ENCODE measurements around the gene SPATA1.

Gene SPATA1

DNA sequence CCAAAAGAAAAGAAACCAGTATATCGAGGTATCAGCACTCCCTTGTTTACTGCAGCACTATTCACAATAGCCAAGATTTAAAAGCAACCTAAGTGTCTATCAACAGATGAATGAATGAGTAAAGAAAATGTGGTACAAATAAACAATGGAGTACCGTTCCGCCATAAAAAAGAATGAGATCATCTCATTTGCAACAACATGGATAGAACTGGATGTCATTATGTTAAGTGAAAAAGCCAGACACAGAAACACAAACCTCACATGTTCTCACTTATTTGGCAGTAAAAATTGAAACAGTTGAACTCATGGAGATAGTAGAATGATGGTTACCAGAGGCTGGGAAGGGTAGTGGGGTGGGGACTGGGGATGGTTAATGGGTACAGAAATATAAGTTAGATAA is 4.5 kb downstream of the SPATA1 start:
- Mint-ChIP-seq H3K4me1 (peaks cover 9% of the 10 kb centered on the region), H3K9me3 (peaks cover 38% of the 10 kb centered on the region), H3K27ac (no peak overlapping the region), H3K36me3 (ENCODE audit: low read depth) (peaks cover 31% of the 10 kb centered on the region), H3K27me3 (ENCODE audit: low read depth, poor library complexity) (no peaks in the 10 kb centered on the region), H3K4me3 (no peak overlapping the region)
- TF ChIP-seq, protein P1, sequence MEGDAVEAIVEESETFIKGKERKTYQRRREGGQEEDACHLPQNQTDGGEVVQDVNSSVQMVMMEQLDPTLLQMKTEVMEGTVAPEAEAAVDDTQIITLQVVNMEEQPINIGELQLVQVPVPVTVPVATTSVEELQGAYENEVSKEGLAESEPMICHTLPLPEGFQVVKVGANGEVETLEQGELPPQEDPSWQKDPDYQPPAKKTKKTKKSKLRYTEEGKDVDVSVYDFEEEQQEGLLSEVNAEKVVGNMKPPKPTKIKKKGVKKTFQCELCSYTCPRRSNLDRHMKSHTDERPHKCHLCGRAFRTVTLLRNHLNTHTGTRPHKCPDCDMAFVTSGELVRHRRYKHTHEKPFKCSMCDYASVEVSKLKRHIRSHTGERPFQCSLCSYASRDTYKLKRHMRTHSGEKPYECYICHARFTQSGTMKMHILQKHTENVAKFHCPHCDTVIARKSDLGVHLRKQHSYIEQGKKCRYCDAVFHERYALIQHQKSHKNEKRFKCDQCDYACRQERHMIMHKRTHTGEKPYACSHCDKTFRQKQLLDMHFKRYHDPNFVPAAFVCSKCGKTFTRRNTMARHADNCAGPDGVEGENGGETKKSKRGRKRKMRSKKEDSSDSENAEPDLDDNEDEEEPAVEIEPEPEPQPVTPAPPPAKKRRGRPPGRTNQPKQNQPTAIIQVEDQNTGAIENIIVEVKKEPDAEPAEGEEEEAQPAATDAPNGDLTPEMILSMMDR (IDR thresholded peaks at IDR 0.05) = no peak
- DNase-seq = no peak

DNA sequence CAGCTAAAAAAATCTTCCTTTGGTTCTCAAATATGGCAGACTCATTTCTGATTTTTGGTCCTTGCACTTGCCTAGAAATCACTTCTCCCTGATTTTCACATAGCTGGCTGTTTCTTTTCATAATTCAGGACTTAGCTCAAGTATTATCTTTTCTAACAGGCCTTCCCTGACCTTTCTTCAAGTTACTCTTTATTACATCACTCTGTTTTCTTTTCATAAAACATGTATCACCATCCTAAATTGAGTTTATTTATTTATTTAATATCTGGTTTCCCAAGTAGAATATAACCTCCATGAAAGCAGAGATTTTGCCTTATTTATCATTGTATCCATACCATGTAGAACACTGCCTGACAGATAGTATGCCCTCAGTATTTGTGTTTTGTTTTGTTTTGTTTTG is 18.4 kb downstream of the SPATA1 start:
- no peak overlapping the region for H3K4me3 Mint-ChIP-seq
- H3K36me3 Mint-ChIP-seq (ENCODE audit: low read depth) = peaks cover 10% of the 10 kb centered on the region
- no peaks in the 10 kb centered on the region for H3K27me3 Mint-ChIP-seq (ENCODE audit: low read depth, poor library complexity)
- peaks cover 11% of the 10 kb centered on the region for H3K9me3 Mint-ChIP-seq
- no peaks in the 10 kb centered on the region for H3K4me1 Mint-ChIP-seq
- no peak for DNase-seq
- TF ChIP-seq, protein P1 (IDR thresholded peaks at IDR 0.05) = no peak
- H3K27ac Mint-ChIP-seq = no peak overlapping the region

DNA sequence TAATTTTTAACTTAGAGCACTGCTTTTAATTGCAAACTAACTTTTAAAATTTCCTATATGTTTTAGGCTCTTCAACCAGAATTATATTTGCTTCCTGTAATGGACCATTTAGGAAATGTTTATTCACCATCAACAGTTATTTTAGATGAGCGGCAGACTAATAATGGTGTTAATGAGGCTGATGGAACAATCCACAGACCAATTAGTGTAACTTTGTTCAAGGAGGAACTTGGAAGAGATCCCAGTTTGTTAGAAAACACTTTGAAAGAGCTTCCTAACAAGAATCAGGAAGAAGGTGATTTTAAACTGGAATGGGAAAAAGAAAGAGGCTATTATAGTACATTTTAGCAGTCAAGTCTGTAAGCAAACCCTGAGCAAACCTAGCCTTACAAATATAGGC is 19.6 kb downstream of the SPATA1 start:
- H3K27me3 Mint-ChIP-seq (ENCODE audit: low read depth, poor library complexity) = no peaks in the 10 kb centered on the region
- H3K4me3 Mint-ChIP-seq = no peak overlapping the region
- DNase-seq = no peak
- peaks cover 10% of the 10 kb centered on the region for H3K36me3 Mint-ChIP-seq (ENCODE audit: low read depth)
- no peak overlapping the region for H3K27ac Mint-ChIP-seq
- no peaks in the 10 kb centered on the region for H3K4me1 Mint-ChIP-seq
- TF ChIP-seq, protein P1 (IDR thresholded peaks at IDR 0.05) = no peak
- peaks cover 11% of the 10 kb centered on the region for H3K9me3 Mint-ChIP-seq

DNA sequence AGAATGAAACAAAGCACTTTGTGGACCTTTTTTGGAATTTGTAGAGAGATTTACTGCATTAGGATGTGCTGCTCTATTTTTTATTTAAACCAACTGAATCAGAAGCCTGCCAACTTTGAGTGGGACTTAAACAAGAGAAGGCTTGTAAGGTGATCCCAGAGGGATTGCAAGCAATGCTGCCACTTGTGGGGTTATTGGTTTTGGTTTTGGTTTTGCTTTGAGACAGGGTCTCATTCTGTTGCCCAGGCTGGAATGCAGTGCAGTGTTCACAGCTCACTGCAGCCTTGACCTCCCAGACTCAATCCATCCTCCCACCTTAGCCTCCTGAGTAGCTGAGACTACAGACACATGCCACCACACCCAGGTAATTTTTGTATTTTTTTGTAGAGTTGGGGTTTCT is 32.4 kb downstream of the SPATA1 start:
- TF ChIP-seq, protein P1 (IDR thresholded peaks at IDR 0.05) = no peak
- Mint-ChIP-seq H3K4me1 (no peaks in the 10 kb centered on the region), H3K4me3 (no peak overlapping the region), H3K36me3 (ENCODE audit: low read depth) (peaks cover 32% of the 10 kb centered on the region), H3K9me3 (no peaks in the 10 kb centered on the region), H3K27me3 (ENCODE audit: low read depth, poor library complexity) (no peaks in the 10 kb centered on the region), H3K27ac (no peak overlapping the region)
- no peak for DNase-seq

DNA sequence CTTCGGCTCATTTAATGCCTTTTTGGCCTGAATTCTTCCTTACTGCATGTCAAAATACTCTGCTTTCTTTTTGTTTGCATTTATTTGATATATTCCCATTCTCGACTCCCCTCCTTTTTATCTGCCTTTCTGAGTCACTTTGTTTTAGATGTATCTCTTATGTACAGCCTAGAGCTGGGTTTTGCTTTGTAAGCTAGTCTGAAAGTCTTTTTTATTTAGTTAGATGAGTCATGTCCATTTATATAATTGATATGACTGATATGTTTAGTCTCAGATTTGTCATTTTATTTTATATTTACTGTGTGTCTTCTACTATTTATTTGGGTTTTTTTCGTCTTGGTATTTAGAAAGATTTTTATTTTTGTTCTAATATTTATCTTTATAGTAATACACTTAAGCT is 33.8 kb downstream of the SPATA1 start:
- Mint-ChIP-seq H3K4me3 (no peak overlapping the region), H3K9me3 (no peaks in the 10 kb centered on the region), H3K4me1 (no peaks in the 10 kb centered on the region), H3K36me3 (ENCODE audit: low read depth) (peaks cover 37% of the 10 kb centered on the region), H3K27me3 (ENCODE audit: low read depth, poor library complexity) (no peaks in the 10 kb centered on the region), H3K27ac (no peak overlapping the region)
- TF ChIP-seq, protein P1 (IDR thresholded peaks at IDR 0.05) = no peak
- DNase-seq = no peak

DNA sequence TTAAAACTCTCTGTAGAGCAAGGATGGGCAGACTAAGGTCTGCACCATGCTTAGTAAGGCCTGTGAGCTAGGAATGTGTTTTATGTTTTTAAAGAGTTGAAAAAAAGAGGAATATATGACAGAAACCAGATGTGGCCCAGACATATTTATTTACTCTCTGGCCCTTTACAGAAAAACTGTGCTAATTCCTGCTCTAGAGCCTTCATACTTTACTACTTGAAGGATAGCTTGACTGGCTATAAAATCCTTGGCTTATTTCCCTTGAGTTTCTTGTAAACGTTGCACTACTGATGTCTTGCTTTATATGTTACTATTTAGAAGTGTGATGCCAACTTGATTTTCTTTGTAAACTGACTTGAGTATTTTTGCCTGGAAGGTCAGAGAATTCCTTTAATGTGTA is 34.6 kb downstream of the SPATA1 start:
- H3K4me1 Mint-ChIP-seq = no peaks in the 10 kb centered on the region
- H3K36me3 Mint-ChIP-seq (ENCODE audit: low read depth) = peaks cover 37% of the 10 kb centered on the region
- H3K27me3 Mint-ChIP-seq (ENCODE audit: low read depth, poor library complexity) = no peaks in the 10 kb centered on the region
- H3K27ac Mint-ChIP-seq = no peak overlapping the region
- no peaks in the 10 kb centered on the region for H3K9me3 Mint-ChIP-seq
- no peak overlapping the region for H3K4me3 Mint-ChIP-seq
- TF ChIP-seq, protein P1 (IDR thresholded peaks at IDR 0.05) = no peak
- no peak for DNase-seq
